Type B pancreatic cell (in vitro differentiated cells): ENCODE data around the gene TYMP. TPM values are rescaled to one million over a fixed set of nuclear protein-coding genes. Genes with fewer than 3 reads are reported as not detected.

Experiments
- DNase-seq: peaks from one replicate; pipeline ENCODE4 v3.0.0; 2021; ENCODE audit warnings: mixed read lengths; ENCODE audit not compliant: unreplicated experiment; ENCODE audit errors: extremely low spot score
- H3K27ac Mint-ChIP-seq: 2 replicates; pipeline ENCODE4 v1.8.0; 2021; ENCODE audit warnings: mild to moderate bottlenecking, mixed read lengths
- H3K27me3 Mint-ChIP-seq: 2 replicates; pipeline ENCODE4 v1.8.0; 2021; ENCODE audit warnings: mixed read lengths
- H3K36me3 Mint-ChIP-seq: 2 replicates; pipeline ENCODE4 v1.8.0; 2021; ENCODE audit warnings: mixed read lengths
- H3K4me1 Mint-ChIP-seq: one replicate; pipeline ENCODE4 v1.8.0; 2021; ENCODE audit warnings: mixed read lengths; ENCODE audit not compliant: unreplicated experiment
- H3K4me3 Mint-ChIP-seq: 2 replicates; pipeline ENCODE4 v1.8.0; 2021; ENCODE audit warnings: mild to moderate bottlenecking, mixed read lengths
- H3K9me3 Mint-ChIP-seq: 2 replicates; pipeline ENCODE4 v1.8.0; 2021; ENCODE audit warnings: mixed read lengths
- total RNA-seq: library from RNA; stranded (reverse); gene quantifications from 2 replicates; pipeline ENCODE4 v1.2.1, GENCODE V29; 2021; ENCODE audit warnings: low replicate concordance
- TF ChIP-seq, protein P1 (sequence below): fragments of 200-600 bp; sonication (generic); conservative IDR thresholded peaks from 2 replicates; pipeline ENCODE4 v1.5.0; 2021; ENCODE audit warnings: antibody characterized with exemption, mild to moderate bottlenecking

Gene TYMP
- total RNA-seq, 1 donor from 2014 or later: 5.8 TPM

DNA sequence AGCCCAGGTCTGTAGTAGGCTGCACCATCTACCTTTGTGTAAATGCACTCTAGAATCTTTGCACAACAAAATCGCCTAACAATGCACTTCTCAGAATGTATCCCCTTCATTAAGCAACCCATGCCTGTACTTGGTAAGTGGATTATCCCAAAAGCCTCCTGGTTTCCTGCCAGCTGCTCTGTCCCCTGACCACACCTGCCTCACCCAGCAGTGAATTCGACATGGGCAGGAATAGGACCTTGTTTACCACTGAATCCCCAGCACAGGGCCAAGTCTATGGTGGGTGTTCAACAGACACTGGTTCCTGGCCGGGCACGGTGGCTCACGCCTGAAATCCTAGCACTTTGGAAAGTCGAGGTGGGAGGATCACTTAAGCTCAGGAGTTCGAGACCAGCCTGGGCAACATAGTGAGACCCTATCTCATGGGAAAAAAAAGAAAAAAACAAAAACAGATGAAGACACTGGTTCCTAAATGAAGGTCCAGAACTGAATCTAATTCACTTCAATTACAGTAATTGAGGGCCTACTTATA lies 38.0 kb upstream of the TYMP start:
- Mint-ChIP-seq H3K9me3 (no peaks in the 10 kb centered on the region), H3K36me3 (peaks cover 3% of the 10 kb centered on the region), H3K4me3 (no peak overlapping the region), H3K4me1 (peaks cover 11% of the 10 kb centered on the region), H3K27ac (no peak overlapping the region), H3K27me3 (no peaks in the 10 kb centered on the region)
- no peak for DNase-seq
- TF ChIP-seq, protein P1, sequence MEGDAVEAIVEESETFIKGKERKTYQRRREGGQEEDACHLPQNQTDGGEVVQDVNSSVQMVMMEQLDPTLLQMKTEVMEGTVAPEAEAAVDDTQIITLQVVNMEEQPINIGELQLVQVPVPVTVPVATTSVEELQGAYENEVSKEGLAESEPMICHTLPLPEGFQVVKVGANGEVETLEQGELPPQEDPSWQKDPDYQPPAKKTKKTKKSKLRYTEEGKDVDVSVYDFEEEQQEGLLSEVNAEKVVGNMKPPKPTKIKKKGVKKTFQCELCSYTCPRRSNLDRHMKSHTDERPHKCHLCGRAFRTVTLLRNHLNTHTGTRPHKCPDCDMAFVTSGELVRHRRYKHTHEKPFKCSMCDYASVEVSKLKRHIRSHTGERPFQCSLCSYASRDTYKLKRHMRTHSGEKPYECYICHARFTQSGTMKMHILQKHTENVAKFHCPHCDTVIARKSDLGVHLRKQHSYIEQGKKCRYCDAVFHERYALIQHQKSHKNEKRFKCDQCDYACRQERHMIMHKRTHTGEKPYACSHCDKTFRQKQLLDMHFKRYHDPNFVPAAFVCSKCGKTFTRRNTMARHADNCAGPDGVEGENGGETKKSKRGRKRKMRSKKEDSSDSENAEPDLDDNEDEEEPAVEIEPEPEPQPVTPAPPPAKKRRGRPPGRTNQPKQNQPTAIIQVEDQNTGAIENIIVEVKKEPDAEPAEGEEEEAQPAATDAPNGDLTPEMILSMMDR: no peak

DNA sequence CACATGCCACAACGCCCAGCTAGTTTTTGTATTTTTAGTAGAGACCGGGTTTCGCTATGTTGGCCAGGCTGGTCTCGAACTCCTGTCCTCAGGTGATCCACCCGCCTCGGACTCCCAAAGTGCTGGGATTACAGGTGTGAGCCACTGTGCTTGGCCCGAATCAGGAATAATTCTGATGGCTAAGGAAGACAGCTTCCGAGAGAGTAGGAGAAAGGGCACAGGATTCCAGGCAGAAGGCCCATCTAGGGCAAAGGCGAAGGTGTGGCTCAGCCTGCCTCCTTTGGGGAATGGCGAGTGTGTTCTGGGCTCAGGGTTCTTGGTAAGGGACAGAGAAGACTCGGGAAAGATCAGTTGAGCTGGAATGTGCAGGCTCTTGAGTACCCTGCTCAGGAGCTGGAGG lies 34.5 kb upstream of the TYMP start:
- Mint-ChIP-seq H3K4me1 (peaks cover 12% of the 10 kb centered on the region), H3K9me3 (no peaks in the 10 kb centered on the region), H3K27me3 (peaks cover 17% of the 10 kb centered on the region), H3K27ac (no peak overlapping the region), H3K36me3 (peaks cover under 1% of the 10 kb centered on the region), H3K4me3 (peak overlapping the region; percentile 44)
- TF ChIP-seq, protein P1: no peak
- DNase-seq: no peak

- TF ChIP-seq, protein P1: no peak
- H3K27ac Mint-ChIP-seq: peak overlapping the region; percentile 87
- DNase-seq: no peak
- H3K4me1 Mint-ChIP-seq: peaks cover 12% of the 10 kb centered on the region
- H3K4me3 Mint-ChIP-seq: peak overlapping the region; percentile 97
- no peaks in the 10 kb centered on the region for H3K9me3 Mint-ChIP-seq
- H3K36me3 Mint-ChIP-seq: no peaks in the 10 kb centered on the region
- H3K27me3 Mint-ChIP-seq: peaks cover 24% of the 10 kb centered on the region
Observed at GRCh38 chr22:50563413-50564160, 33.8 kb upstream of the TYMP start.

- Mint-ChIP-seq H3K36me3 (no peaks in the 10 kb centered on the region), H3K27me3 (peaks cover 28% of the 10 kb centered on the region), H3K4me3 (peak within 1 kb of the TSS; percentile 97), H3K9me3 (no peaks in the 10 kb centered on the region), H3K27ac (peak within 1 kb of the TSS; percentile 87), H3K4me1 (peaks cover 12% of the 10 kb centered on the region)
- DNase-seq: peak; percentile 98
- TF ChIP-seq, protein P1: peak; percentile 99
Observed at GRCh38 chr22:50562523-50563412, 33.0 kb upstream of the TYMP start, which contains the start of gene SYCE3. TSS of gene SYCE3 (minus strand) at chr22:50562919. CDS start at chr22:50556405, 6,514 bp downstream.

DNA sequence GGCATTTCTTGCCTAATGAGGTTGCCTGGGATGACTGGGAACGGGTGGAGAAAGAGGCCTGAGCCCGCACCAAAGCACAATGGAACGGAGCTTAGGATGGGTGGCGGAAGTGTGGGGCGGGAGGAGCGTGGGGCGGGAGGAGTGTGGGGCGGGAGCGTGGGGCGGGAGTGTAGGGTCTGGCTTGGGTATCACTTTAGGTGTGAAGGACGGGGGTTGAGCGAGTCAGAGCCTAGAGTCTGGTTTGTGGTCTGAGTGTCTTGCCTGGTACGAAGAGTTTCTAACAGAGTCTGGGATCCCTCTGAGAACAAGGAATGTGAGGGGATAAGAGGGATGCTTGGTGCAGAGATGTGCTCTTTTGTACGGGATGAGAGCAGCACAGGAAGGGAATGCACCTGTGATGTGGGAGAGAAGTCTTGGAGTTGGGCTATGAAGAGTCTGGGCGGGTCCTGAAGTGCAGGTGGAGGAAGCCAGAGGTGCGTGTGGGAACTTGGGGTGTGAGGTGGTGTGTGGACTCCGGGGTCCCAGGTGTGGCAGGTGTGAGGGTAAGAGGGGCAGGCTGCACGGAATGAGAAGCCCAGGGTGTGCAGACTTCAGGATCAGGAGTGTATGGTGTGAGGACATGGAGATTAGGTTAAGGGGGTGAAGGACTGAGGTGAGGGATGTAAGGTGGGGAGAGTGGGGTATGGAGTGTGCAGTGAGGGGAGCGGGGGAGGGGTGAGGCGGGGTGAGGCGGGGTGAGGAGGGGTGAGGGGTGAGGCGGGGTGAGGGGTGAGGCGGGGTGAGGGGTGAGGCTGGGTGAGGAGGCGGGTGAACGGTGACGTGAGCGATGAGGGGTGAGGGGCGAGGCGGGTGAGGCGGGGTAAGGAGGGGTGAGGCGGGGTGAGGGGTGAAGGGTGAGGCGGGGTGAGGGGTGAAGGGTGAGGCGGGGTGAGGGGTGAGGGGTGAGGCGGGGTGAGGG lies 31.9 kb upstream of the TYMP start:
- DNase-seq: no peak
- TF ChIP-seq, protein P1: no peak
- Mint-ChIP-seq H3K36me3 (no peaks in the 10 kb centered on the region), H3K9me3 (no peaks in the 10 kb centered on the region), H3K27ac (no peak overlapping the region), H3K4me3 (peak overlapping the region; percentile 73), H3K4me1 (peaks cover 12% of the 10 kb centered on the region), H3K27me3 (peaks cover 30% of the 10 kb centered on the region)
